ENCODE results near the gene HTRA3.

HTRA3 gene

DNA sequence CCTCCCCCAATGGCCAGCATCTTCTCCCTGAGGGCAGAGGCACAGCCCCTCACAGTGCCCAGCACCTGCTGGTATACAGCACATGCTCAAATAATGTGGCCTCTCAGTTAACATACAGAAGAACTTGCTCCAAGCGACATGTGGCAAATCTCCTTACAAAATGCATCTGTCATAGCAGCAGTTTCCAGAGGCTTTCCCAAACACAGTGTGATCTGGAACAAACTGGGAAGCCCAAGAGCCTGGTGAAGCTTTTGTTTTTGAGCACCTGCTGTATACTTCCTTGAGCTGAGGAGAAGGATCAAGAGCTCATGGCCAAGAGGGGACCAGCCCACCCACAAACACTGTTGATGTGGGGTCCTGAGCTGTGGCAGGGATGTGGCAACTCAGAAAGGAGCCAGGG is 34.8 kb upstream of the HTRA3 start:
- no peak for DNase-seq (ENCODE audit: low read depth in 2 of 2)

- DNase-seq (ENCODE audit: low read depth in 2 of 2), result no peak
These were observed 34.3 kb upstream of the HTRA3 start for GRCh38 chr4:8235224-8235623.

- no peak for DNase-seq (ENCODE audit: low read depth in 2 of 2)
These were observed 33.9 kb upstream of the HTRA3 start for GRCh38 chr4:8235686-8236085.

DNA sequence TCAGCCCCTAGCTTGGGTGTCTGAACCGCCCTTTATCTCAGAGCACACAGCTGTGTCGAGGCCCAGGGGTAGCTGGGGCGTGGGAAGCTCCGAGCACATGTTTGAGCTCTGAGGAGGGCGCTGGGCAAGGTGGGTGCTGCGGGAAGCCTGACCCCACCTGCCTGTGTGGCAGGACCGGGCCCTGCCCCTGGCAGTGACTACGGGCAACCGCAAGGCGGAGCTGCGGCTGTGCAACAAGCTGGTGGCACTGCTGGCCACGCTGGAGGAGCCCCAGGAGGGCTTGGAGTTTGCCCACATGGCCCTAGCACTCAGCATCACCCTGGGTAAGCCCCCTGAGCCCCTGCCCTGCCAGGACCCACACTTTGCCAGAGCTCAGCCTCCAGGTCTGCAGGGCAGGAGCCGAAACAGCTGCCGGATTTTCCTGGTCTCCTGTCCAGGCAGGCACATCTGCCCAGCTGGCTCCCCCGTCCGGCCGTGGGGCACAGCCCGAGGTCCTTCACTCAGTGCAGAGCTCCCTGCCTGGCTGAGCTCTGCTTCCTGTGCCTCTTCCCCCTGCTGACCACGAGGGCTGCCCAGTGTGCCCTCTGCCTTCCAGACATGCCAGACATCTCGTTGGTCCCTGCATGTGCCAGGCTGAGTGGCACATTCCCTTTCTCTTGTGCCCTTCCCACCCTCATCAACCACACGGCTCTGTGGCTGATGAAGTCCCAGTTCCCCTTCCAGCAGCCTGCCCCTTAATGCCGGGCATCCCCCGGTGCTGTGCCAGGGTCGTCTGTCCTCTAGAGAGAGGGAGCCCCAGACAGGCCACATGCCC is 33.2 kb upstream of the HTRA3 start:
- no peak for DNase-seq (ENCODE audit: low read depth in 2 of 2)

DNA sequence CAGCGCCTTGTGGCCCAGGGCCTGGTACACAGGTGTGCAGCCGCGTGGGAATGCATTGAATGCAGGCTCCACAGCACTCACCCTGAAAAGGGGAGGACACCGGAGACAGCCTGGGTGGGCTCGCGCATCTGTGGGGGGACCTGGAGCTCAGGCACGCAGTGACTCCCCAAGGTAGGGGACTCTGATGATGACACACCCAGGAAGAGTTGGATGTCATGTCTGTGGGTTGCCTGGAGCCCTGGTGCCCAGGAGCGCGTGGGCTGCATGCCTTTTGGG is 32.7 kb upstream of the HTRA3 start:
- DNase-seq (ENCODE audit: low read depth in 2 of 2), result no peak

- DNase-seq (ENCODE audit: low read depth in 2 of 2), result no peak
These were observed 32.1 kb upstream of the HTRA3 start for GRCh38 chr4:8237256-8237989.

GRCh38 chr4:8238036-8238511 is 31.5 kb upstream of the HTRA3 start:
- DNase-seq (ENCODE audit: low read depth in 2 of 2), result no peak

DNA sequence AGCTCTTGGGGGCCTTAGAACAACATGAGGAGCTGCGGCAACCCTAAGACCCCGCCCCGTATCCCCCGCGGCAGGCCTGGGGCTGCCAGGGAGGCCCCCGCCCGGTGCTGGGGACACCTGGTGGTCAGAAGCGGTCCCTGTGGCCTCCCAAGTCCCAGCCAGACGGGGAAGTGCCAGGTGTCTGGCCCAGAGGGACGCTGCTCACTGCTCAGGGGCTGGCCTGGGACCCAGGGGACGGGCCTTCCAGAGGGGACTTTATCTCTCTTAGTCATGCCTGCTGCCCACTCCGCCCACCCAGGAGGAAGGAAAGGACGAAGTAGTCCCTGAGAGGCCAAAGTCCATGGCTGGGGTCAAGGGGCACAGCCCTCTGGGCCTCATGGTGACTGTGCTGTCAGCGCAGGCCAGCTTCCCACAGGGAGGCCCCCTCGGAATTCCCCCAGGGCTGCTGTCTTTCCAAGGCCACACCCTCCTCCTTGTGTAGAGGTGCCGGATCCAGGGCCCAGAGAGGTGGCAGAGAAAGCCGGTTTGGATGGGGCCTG is 31.0 kb upstream of the HTRA3 start:
- no peak for DNase-seq (ENCODE audit: low read depth in 2 of 2)

DNA sequence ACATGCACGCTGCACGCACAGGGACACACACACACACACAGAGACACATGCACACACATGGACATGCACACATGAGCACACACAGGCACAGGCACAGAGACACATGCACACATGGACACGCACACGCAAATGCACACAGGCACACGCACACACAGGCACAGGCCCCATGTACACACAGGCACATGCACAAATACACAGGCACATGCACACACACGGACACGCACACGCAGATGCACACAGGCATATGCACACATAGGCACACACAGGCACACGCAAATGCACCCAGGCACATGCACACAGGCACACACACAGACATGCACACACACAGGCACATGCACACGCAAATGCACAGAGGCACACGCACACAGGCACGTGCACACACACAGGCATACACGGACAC is 30.3 kb upstream of the HTRA3 start:
- no peak for DNase-seq (ENCODE audit: low read depth in 2 of 2)

GRCh38 chr4:8239661-8240060 is 29.9 kb upstream of the HTRA3 start:
- no peak for DNase-seq (ENCODE audit: low read depth in 2 of 2)

GRCh38 chr4:8240211-8241041 is 29.1 kb upstream of the HTRA3 start:
- no peak for DNase-seq (ENCODE audit: low read depth in 2 of 2)

DNA sequence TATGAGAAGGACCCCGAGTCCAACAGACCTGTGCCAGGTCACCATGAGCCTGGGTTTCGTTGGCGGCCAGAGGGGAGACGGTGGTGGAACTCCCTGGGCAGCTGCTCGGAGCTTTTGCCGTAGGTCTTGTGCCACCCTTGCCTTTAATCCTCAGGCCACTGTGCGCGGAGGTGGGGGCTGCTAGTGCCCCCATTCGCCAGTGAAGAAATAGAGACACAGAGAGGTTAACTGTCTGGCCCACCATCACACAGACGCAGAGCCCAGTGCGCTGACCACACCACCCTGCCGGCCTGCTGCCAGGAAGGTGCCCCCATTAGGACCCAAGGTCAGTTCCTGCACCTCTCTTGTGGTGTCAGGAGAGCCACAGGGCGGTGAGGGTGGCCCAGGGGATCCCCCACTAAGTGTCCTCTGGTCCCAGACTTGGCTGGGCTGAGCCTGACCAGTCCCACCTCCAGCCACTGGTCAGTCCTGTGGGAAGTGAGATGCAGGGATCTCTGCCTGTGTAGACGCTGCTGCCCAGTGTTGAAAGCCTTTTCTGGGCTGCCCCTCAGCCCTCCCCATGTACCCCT is 28.3 kb upstream of the HTRA3 start:
- no peak for DNase-seq (ENCODE audit: low read depth in 2 of 2)

DNA sequence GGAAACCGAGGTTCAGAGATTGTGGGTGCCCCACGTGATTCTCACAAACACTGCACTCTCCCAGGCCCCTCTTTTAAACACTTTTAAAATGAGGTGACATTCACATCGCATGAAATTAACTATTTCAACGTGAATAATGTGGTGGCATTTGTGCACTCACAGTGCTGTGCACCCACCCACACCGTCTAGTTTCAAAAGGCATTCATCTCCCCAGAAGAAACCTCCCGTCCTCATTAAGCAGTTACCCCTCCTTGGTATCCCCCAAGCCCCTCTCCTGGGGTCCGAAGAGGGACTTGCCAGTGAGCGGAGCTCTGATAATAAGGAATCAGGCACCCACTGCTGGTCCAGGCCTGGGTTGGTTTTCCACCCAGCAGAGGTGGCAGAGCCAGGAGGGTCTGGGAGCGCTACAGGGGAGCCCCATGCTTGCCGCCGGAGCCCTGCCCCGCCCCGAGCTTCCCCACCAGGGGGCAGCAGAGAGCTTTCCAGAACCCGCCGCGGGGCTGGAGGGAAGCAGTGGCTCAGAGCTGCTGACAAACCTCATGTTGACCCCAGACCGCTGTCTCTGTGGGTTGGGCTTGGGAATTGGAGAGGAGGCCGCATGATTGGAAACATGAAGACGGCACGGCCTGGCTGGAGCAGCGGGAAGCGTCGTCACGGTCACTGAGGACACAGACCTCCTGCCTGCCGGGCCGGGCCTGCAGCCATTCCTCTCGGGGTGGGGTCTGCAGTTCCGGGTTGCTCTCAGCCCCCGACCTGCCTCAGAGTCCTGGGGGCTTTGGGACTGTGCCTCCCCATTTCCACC is 27.5 kb upstream of the HTRA3 start:
- peak; percentile 79 to 85 for DNase-seq (ENCODE audit: low read depth in 2 of 2)

DNA sequence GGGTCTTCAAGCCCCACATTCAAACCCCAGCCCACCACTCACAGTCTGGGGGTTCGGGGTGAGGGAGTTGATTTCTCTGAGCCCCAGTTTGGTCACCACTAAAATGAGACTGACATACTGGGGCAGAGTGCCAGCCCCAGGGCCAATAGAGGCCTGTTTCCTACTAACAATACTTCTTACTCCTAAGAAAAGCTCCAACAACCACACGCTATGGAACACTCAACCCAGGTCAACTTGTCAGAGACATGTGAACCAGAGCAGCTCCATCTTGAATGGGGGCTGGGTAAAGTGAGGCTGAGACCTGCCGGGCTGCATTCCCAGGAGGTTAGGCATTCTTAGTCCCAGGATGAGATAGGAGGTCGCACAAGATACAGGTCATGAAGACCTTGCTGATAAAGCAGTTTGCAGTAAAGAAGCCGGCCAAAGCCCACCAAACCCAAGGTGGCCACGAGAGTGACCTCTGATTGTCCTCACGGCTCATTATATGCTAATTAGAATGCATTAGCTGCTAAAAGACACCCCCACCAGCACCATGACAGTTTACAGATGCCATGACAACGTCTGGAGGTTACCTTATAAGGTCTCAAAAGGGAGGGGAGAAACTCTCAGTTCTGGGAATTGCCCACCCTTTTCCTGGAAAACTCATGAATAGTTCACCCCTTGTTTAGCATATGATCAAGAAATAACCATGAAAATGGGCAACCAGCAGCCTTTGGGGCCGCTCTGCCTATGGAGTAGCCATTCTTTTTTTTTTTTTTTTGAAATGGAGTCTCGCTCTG is 26.6 kb upstream of the HTRA3 start:
- no peak for DNase-seq (ENCODE audit: low read depth in 2 of 2)

- DNase-seq (ENCODE audit: low read depth in 2 of 2), result no peak
These were observed 25.4 kb upstream of the HTRA3 start for GRCh38 chr4:8244001-8244757.

GRCh38 chr4:8244931-8245460 is 24.6 kb upstream of the HTRA3 start:
- no peak for DNase-seq (ENCODE audit: low read depth in 2 of 2)

DNA sequence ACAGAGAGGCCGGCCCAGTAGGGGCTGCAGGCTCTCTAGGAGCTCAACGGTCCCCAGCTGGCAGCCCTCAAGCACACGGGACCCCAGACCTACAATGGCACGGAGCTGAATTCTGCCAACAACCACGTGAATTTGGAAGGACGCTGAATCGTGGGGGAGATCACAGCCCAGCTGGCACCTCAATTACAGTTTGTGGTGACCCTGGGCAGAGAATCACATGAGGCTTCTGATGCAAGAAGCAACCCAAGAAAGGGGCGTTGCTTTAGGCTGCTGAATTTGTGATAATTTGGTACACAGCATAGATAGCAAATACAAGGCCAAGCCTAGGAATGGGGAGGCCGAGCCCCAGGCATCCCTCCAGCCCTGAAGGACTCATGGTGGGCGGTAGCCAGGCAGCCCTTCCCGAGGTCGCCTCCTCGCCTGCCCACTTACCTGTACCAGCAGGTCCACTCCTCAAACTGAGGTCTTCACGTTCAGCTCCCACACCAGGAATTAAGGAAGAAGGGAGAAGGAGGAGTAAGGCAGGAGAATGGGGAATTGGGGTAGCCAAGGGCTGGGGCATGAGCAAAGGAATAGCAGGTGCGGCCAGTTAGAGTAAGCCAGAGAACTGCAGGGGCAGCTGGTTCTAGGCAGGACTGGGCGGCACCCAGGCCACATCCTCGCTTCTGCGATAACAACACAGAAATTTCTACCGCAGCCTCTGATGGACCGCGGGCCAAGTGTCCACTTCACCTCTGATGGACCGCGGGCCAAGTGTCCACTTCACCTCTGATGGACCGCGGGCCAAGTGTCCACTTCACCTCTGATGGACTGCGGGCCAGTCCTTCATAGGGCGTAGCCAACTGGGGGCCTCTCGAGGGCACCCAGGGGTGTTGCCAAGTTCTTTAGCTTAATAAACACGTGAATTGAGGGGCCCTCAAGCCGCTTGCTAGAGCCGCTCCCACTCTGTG is 23.4 kb upstream of the HTRA3 start:
- no peak for DNase-seq (ENCODE audit: low read depth in 2 of 2)
